22Rv1 (cell line): Measurements from ENCODE around the gene RILP.

Experiments used
- ZFX ChIP-seq: fragments of 450-650 bp; IDR thresholded peaks from 2 replicates; pipeline ENCODE4 v1.6.1; 2017; ENCODE audit warnings: antibody characterized with exemption, borderline replicate concordance
- TF ChIP-seq, protein P1 (sequence below): fragments of 450-650 bp; IDR thresholded peaks from 2 replicates; pipeline ENCODE4 v1.5.1; 2017; ENCODE audit warnings: mild to moderate bottlenecking

DNA sequence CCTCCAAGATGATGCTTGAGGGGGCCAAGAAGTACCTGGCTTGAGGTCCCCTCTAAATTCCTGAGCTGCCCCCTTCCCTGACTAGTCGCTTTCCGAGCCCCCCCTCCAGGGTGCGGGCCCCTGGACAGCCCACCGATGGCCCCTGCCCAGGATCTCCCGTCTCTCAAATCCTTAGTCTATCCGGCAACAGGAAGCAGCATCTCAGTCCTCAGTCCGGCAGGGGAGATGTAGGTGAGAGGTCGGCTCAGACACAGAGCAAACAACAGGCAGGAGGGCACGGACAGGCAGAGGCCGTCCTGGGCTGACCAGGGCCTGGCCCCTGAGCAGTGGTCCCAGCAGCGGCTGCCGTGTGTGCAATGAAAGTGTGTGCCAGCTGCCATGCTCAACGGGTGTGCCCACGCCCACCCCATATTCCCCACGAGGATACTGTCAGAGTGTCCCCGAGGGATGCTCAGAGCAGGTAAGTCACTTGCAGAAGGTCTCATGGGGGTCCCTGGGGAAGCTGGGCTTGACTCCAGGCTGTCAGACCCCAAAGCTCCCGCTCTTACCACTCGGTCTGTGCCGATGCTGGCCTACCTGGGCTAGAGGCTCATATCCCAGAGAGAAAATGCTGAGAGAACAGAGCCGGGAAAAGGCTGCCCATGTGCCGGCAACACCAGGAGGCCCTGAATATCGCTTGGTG is 28.3 kb downstream of the RILP start:
- TF ChIP-seq, protein P1, sequence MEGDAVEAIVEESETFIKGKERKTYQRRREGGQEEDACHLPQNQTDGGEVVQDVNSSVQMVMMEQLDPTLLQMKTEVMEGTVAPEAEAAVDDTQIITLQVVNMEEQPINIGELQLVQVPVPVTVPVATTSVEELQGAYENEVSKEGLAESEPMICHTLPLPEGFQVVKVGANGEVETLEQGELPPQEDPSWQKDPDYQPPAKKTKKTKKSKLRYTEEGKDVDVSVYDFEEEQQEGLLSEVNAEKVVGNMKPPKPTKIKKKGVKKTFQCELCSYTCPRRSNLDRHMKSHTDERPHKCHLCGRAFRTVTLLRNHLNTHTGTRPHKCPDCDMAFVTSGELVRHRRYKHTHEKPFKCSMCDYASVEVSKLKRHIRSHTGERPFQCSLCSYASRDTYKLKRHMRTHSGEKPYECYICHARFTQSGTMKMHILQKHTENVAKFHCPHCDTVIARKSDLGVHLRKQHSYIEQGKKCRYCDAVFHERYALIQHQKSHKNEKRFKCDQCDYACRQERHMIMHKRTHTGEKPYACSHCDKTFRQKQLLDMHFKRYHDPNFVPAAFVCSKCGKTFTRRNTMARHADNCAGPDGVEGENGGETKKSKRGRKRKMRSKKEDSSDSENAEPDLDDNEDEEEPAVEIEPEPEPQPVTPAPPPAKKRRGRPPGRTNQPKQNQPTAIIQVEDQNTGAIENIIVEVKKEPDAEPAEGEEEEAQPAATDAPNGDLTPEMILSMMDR = no peak
- TF ChIP-seq ZFX = no peak
